HCT116 (cell line): Measurements from ENCODE around the gene DAPL1. TPM values are rescaled to one million over a fixed set of nuclear protein-coding genes. Genes with fewer than 3 reads are reported as not detected.

Source experiments
- ATAC-seq: fragments of 200-7000 bp; cut with Tn5 transposase; 2 replicates; pipeline ENCODE4 v1.9.1; 2020; ENCODE audit warnings: mild to moderate bottlenecking, moderate library complexity
- BruUV-seq: library from RNA; stranded (reverse); fragments of 400-500 nt; replicated peaks from 2 replicates; lab custom pipeline; 2021; lab: Mats Ljungman, UMichigan
- CTCF ChIA-PET: fragments of 300-600 bp; sonication (Branson Sonifier 250); formaldehyde crosslinking; loops from one replicate; lab custom pipeline; 2021; ENCODE audit warnings: antibody characterized with exemption; lab: Charles Lee
- POLR2A ChIA-PET: fragments of 300-600, 350-600 bp; sonication (Branson Sonifier 250); formaldehyde crosslinking; loops from one replicate; lab custom pipeline; 2021; ENCODE audit warnings: antibody characterized with exemption; lab: Charles Lee
- RAD21 ChIA-PET, 2 experiments: fragments of 300-600 bp; sonication (Branson Sonifier 250); formaldehyde crosslinking; loops; one replicate each; lab custom pipeline; 2023; ENCODE audit warnings: low total read pairs in 2 of 2; ENCODE audit not compliant: uncharacterized antibody in 2 of 2, unreplicated experiment in 2 of 2, low non-redundant PET in 1 of 2; lab: Charles Lee
- DNase-seq: peaks from one replicate; pipeline ENCODE4 v3.0.0-alpha.2; 2010; ENCODE audit warnings: low read depth, low spot score
- H2AFZ ChIP-seq: fragments of 200-600 bp; shearing (Covaris generic), sonication (generic); 2 replicates; pipeline ENCODE4 v1.6.1; 2017; ENCODE audit warnings: low read depth, mixed run types, mixed read lengths, antibody characterized with exemption, low read length; ENCODE audit not compliant: poor library complexity, severe bottlenecking
- H3K27ac ChIP-seq: 2 replicates; pipeline ENCODE4 v1.5.1; 2012; ENCODE audit warnings: low read depth, low read length
- H3K27me3 ChIP-seq: fragments of 200-600 bp; sonication (generic); 2 replicates; pipeline ENCODE4 v1.6.1; 2016; ENCODE audit warnings: mixed run types, low read length, mixed read lengths; ENCODE audit not compliant: insufficient read depth
- H3K36me3 ChIP-seq, 2 experiments: fragments of 200-500 bp in 1 of 2; fragments of 200-600 bp in 1 of 2; sonication (Bioruptor generic) in 1 of 2; sonication (generic) in 1 of 2; 2 replicates each; pipeline versions ENCODE4 v1.5.1 to v1.6.1; 2014 to 2016; ENCODE audit warnings: low read length in 2 of 2, inconsistent platforms in 1 of 2, mixed read lengths in 1 of 2, mixed run types in 1 of 2; ENCODE audit not compliant: insufficient read depth in 2 of 2, control insufficient read depth in 1 of 2
- H3K4me1 ChIP-seq, 2 experiments: fragments of 200-600 bp in 1 of 2; sonication (generic) in 1 of 2; 2 replicates each; pipeline versions ENCODE4 v1.5.1 to v1.6.1; 2012 to 2017; ENCODE audit warnings: low read length in 2 of 2, inconsistent platforms in 1 of 2, mild to moderate bottlenecking in 1 of 2, mixed read lengths in 1 of 2, mixed run types in 1 of 2, moderate library complexity in 1 of 2; ENCODE audit not compliant: insufficient read depth in 2 of 2, control insufficient read depth in 1 of 2
- H3K4me2 ChIP-seq: fragments of 200-600 bp; sonication (generic); 2 replicates; pipeline ENCODE4 v1.6.1; 2017; ENCODE audit warnings: mixed run types, low read length, mixed read lengths
- H3K4me3 ChIP-seq, 2 experiments: fragments of 200-600 bp in 1 of 2; sonication (generic) in 1 of 2; replicated peaks in 1 of 2; 2 replicates each; pipeline ENCODE4 v1.5.1; 2011 to 2016; ENCODE audit warnings: low read length in 2 of 2, control low read depth in 1 of 2, low read depth in 1 of 2, mild to moderate bottlenecking in 1 of 2, mixed read lengths in 1 of 2, mixed run types in 1 of 2
- H3K79me2 ChIP-seq: fragments of 200-600 bp; sonication (generic); 2 replicates; pipeline ENCODE4 v1.6.1; 2017; ENCODE audit warnings: mild to moderate bottlenecking, mixed run types, low read length, moderate library complexity, mixed read lengths; ENCODE audit not compliant: insufficient read depth
- H3K9ac ChIP-seq: fragments of 200-600 bp; sonication (generic); 2 replicates; pipeline ENCODE4 v1.6.1; 2016; ENCODE audit warnings: low read length, mixed read lengths
- H3K9me2 ChIP-seq: fragments of 200-600 bp; sonication (generic), shearing (Covaris generic); 2 replicates; pipeline ENCODE4 v1.6.1; 2017; ENCODE audit warnings: mixed run types, mild to moderate bottlenecking, moderate library complexity; ENCODE audit not compliant: insufficient read depth
- H3K9me3 ChIP-seq, 2 experiments: fragments of 200-500 bp in 1 of 2; fragments of 200-600 bp in 1 of 2; sonication (Bioruptor generic) in 1 of 2; sonication (generic) in 1 of 2; 2 replicates each; pipeline ENCODE4 v1.6.1; 2014 to 2017; ENCODE audit warnings: low read length in 2 of 2, mixed read lengths in 2 of 2, inconsistent platforms in 1 of 2, low read depth in 1 of 2, mild to moderate bottlenecking in 1 of 2, mixed run types in 1 of 2, moderate library complexity in 1 of 2; ENCODE audit not compliant: control insufficient read depth in 1 of 2, insufficient read depth in 1 of 2
- H4K20me1 ChIP-seq: fragments of 200-600 bp; sonication (generic), shearing (Covaris generic); 2 replicates; pipeline ENCODE4 v1.6.1; 2017; ENCODE audit warnings: mixed run types, mild to moderate bottlenecking, moderate library complexity; ENCODE audit not compliant: insufficient read depth
- ATF3 ChIP-seq: IDR thresholded peaks from 2 replicates; pipeline ENCODE4 v1.6.1; 2012
- CBX3 ChIP-seq: IDR thresholded peaks from 2 replicates; pipeline ENCODE4 v1.6.1; 2012; ENCODE audit warnings: low read depth
- CEBPB ChIP-seq: IDR thresholded peaks from 2 replicates; pipeline ENCODE4 v1.6.1; 2012; ENCODE audit warnings: low read depth
- EGR1 ChIP-seq: IDR thresholded peaks from 2 replicates; pipeline ENCODE4 v1.6.1; 2012; ENCODE audit warnings: low read depth
- ELF1 ChIP-seq: IDR thresholded peaks from 2 replicates; pipeline ENCODE4 v1.6.1; 2012; ENCODE audit warnings: low read depth, borderline replicate concordance
- EZH2phosphoT487 ChIP-seq: fragments of 200-600 bp; IDR thresholded peaks from 2 replicates; pipeline ENCODE4 v1.6.1; 2018; ENCODE audit warnings: antibody characterized with exemption, borderline replicate concordance
- FOSL1 ChIP-seq: IDR thresholded peaks from 2 replicates; pipeline ENCODE4 v1.6.1; 2012; ENCODE audit warnings: low read depth
- JUND ChIP-seq: IDR thresholded peaks from 2 replicates; pipeline ENCODE4 v1.6.1; 2012
- MAX ChIP-seq: IDR thresholded peaks from 2 replicates; pipeline ENCODE4 v1.6.1; 2012
- POLR2AphosphoS5 ChIP-seq: IDR thresholded peaks from 2 replicates; pipeline ENCODE4 v1.6.1; 2011; ENCODE audit warnings: mild to moderate bottlenecking, low read depth, low read length, moderate library complexity
- RAD21 ChIP-seq: IDR thresholded peaks from 2 replicates; pipeline ENCODE4 v1.6.1; 2012; ENCODE audit warnings: low read depth, mild to moderate bottlenecking
- SIN3A ChIP-seq: IDR thresholded peaks from 2 replicates; pipeline ENCODE4 v1.6.1; 2012; ENCODE audit warnings: low read depth
- SP1 ChIP-seq: IDR thresholded peaks from 2 replicates; pipeline ENCODE4 v1.6.1; 2012; ENCODE audit warnings: low read depth
- SRF ChIP-seq: IDR thresholded peaks from 2 replicates; pipeline ENCODE4 v1.6.1; 2012; ENCODE audit warnings: low read depth
- TCF7L2 ChIP-seq: IDR thresholded peaks from 2 replicates; pipeline ENCODE4 v1.7.0; 2011; ENCODE audit warnings: borderline replicate concordance, inconsistent platforms; ENCODE audit not compliant: insufficient read depth, insufficient read length; ENCODE audit errors: extremely low read depth
- YY1 ChIP-seq: IDR thresholded peaks from 2 replicates; pipeline ENCODE4 v1.6.1; 2011; ENCODE audit warnings: low read length, low read depth, moderate library complexity, mild to moderate bottlenecking; ENCODE audit not compliant: insufficient replicate concordance; ENCODE audit errors: extremely low read depth
- ZBTB33 ChIP-seq: IDR thresholded peaks from 2 replicates; pipeline ENCODE4 v1.6.1; 2011; ENCODE audit warnings: mild to moderate bottlenecking, low read length, moderate library complexity; ENCODE audit not compliant: insufficient replicate concordance; ENCODE audit errors: extremely low read depth
- ZNF274 ChIP-seq: fragments of 200-500 bp; sonication (Bioruptor generic); IDR thresholded peaks from 2 replicates; pipeline ENCODE4 v1.6.1; 2014; ENCODE audit warnings: mild to moderate bottlenecking, low read depth, low read length, inconsistent platforms
- intact Hi-C: fragments of 100-400 bp; cut with micrococcal nuclease; formaldehyde crosslinking; loops from 2 replicates; pipeline ENCODE4 v1.10.0; 2022
- total RNA-seq: library from RNA; stranded (reverse); gene quantifications from one replicate; pipeline ENCODE4 v1.2.1, GENCODE V29; 2021; ENCODE audit not compliant: unreplicated experiment

DAPL1 gene
- total RNA-seq, 1 experiment from 2014 or later, result not detected

GRCh38 chr2:158809816-158810215 is 14.7 kb downstream of the DAPL1 start:
- no peak overlapping the region for H2AFZ ChIP-seq
- DNase-seq, result no peak
- no peak overlapping the region for H3K4me3 ChIP-seq
- BruUV-seq, result no TSS peak
- H3K9ac ChIP-seq, result no peak overlapping the region
- H3K27ac ChIP-seq, result no peak overlapping the region
- no peaks in the 10 kb centered on the region for H4K20me1 ChIP-seq
- no peak overlapping the region for H3K4me2 ChIP-seq
- H3K79me2 ChIP-seq, result no peaks in the 10 kb centered on the region
- TF ChIP-seq SRF (no peak), EGR1 (no peak), YY1 (no peak), TCF7L2 (no peak), ATF3 (no peak), FOSL1 (no peak), SIN3A (no peak), ZNF274 (no peak), EZH2phosphoT487 (no peak), JUND (no peak), MAX (no peak), SP1 (no peak), POLR2AphosphoS5 (no peak), CBX3 (no peak), ZBTB33 (no peak), ELF1 (no peak), RAD21 (no peak), CEBPB (no peak)
- TF ChIP-seq, all 23 proteins: peak for 0
- Histone ChIP-seq H3K4me1 (no peaks in the 10 kb centered on the region), H3K9me3 (no peaks in the 10 kb centered on the region), H3K36me3 (no peaks in the 10 kb centered on the region), H3K9me2 (no peaks in the 10 kb centered on the region), H3K27me3 (0 out of 2 replicates have a peak, but pooled peaks cover 5% of the 10 kb centered on the region)
- no peak for ATAC-seq
- ChIA-PET CTCF (no interaction called here), POLR2A (no interaction called here), RAD21 (no interaction called here)
- intact Hi-C loops, result no loop called here
